ENCODE measurements around the gene RHOB.

The RHOB gene

DNA sequence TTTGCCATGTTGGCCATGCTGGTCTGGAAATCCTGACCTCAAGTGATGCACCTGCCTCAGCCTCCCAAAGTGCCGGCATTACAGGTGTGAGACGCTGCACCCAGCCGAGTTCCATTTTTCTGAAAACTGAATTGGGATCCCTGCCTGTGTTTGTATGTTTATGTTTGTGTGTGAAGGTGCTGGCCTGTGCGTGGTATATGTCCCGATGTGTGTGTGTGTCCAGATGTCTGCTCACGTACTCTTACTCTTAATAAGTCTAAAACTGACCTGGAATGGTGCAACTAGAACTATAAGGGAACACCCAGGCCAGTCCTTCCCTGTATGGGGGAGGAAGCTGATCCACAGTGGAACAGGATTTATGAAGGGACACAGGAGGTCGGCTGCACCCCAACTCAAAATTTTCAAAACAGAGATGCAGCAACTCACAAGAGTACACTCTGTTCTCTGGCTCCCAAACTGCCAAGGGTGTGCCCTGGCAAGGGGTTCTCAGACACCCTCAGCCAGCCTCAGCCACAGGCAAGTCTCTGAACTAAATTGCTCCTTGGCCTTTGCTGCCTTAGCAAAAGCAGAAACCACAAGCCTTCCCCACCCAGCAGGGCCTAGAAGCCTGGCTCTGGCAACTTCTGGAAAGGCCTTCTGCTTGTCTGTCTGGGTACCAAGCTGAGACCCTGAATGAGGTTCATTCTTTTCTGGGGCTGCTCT is 36.5 kb downstream of the RHOB start:
- no peaks in the 10 kb centered on the region for H3K36me3 ChIP-seq
- no peak overlapping the region for H3K4me3 ChIP-seq (ENCODE audit: low read depth in 1 of 2, low read length in 1 of 2)
- H3K27me3 ChIP-seq, result no peaks in the 10 kb centered on the region
- no peaks in the 10 kb centered on the region for H3K4me1 ChIP-seq (ENCODE audit: control insufficient read depth in 1 of 2, insufficient read depth in 1 of 2, low read depth in 1 of 2, low read length in 1 of 2)
- no peaks in the 10 kb centered on the region for H3K9me3 ChIP-seq
- no peak overlapping the region for H3K27ac ChIP-seq
- TF ChIP-seq, protein P1, sequence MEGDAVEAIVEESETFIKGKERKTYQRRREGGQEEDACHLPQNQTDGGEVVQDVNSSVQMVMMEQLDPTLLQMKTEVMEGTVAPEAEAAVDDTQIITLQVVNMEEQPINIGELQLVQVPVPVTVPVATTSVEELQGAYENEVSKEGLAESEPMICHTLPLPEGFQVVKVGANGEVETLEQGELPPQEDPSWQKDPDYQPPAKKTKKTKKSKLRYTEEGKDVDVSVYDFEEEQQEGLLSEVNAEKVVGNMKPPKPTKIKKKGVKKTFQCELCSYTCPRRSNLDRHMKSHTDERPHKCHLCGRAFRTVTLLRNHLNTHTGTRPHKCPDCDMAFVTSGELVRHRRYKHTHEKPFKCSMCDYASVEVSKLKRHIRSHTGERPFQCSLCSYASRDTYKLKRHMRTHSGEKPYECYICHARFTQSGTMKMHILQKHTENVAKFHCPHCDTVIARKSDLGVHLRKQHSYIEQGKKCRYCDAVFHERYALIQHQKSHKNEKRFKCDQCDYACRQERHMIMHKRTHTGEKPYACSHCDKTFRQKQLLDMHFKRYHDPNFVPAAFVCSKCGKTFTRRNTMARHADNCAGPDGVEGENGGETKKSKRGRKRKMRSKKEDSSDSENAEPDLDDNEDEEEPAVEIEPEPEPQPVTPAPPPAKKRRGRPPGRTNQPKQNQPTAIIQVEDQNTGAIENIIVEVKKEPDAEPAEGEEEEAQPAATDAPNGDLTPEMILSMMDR (IDR thresholded peaks at IDR 0.05), result no peak

DNA sequence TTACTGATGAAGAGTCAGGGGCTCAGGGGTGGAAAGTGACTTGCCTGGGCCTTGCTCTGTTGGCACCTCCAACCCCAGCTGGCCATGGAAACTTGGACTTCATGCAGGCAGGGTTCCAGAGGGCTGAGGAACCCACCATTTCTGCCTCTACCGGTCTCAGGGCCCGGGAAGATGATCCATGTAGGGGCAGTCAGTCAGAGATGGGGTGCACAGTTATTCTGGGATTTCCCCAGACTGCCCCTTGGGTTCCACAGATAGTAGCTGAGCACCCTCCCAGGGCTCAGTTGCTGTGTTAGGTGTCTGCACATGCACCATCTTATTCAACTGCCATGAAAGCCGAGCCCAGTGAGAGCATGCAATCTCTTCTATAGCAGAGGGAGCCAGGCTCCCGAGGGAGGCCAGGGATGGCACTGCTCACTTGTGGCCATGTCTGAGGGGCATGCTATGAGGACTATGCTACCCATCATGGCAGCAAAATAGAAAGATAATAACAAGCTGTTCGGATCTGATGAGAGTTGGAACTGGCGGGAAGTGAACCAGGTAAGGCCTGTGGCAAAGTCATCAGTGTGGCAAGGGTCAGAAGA is 37.3 kb downstream of the RHOB start:
- no peak overlapping the region for H3K27ac ChIP-seq
- H3K9me3 ChIP-seq, result no peaks in the 10 kb centered on the region
- H3K27me3 ChIP-seq, result no peaks in the 10 kb centered on the region
- no peaks in the 10 kb centered on the region for H3K36me3 ChIP-seq
- TF ChIP-seq, protein P1 (IDR thresholded peaks at IDR 0.05), result no peak
- no peak overlapping the region for H3K4me3 ChIP-seq (ENCODE audit: low read depth in 1 of 2, low read length in 1 of 2)
- H3K4me1 ChIP-seq (ENCODE audit: control insufficient read depth in 1 of 2, insufficient read depth in 1 of 2, low read depth in 1 of 2, low read length in 1 of 2), result no peaks in the 10 kb centered on the region

DNA sequence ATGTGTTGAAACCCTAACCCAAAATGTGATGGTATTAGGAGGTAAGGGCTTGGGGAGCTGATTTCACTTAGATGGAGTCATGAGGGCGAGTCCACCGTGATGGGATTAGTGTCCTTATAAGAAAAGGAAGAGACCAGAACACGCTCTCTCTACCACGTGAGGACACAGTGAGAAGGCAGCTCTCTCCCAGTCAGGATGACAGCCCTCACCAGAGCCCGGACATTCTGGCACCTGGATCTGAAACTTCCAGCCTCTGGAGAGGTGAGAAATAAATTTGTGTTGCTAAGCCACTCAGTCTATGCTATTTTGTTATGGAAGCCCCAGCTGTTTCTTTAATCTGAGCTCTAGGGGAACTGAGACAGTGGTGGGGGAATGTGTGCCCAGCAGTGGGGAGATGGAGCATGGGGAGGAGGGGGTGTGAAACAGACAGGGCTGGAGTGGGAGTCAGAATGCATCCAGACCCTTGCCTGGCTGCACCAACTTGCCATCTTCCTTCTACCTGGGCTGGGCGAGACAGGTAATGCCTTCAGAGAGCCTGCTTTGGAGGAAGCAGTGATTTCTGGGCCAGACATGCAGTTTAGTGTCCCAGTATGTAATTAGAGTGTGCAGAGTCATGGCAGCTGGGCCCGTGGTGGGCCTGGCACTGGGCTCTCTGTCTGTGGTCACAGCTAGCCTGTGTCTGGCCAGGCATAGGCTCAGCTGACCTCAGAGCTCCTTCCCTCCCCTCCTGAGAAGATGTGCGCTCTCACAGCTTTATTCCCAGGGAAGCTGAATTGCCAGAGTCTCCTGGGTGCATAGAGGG is 38.1 kb downstream of the RHOB start:
- Histone ChIP-seq H3K4me1 (ENCODE audit: control insufficient read depth in 1 of 2, insufficient read depth in 1 of 2, low read depth in 1 of 2, low read length in 1 of 2) (no peaks in the 10 kb centered on the region), H3K9me3 (no peaks in the 10 kb centered on the region), H3K27ac (no peak overlapping the region), H3K36me3 (no peaks in the 10 kb centered on the region), H3K4me3 (ENCODE audit: low read depth in 1 of 2, low read length in 1 of 2) (no peak overlapping the region), H3K27me3 (no peaks in the 10 kb centered on the region)
- TF ChIP-seq, protein P1 (IDR thresholded peaks at IDR 0.05), result no peak

DNA sequence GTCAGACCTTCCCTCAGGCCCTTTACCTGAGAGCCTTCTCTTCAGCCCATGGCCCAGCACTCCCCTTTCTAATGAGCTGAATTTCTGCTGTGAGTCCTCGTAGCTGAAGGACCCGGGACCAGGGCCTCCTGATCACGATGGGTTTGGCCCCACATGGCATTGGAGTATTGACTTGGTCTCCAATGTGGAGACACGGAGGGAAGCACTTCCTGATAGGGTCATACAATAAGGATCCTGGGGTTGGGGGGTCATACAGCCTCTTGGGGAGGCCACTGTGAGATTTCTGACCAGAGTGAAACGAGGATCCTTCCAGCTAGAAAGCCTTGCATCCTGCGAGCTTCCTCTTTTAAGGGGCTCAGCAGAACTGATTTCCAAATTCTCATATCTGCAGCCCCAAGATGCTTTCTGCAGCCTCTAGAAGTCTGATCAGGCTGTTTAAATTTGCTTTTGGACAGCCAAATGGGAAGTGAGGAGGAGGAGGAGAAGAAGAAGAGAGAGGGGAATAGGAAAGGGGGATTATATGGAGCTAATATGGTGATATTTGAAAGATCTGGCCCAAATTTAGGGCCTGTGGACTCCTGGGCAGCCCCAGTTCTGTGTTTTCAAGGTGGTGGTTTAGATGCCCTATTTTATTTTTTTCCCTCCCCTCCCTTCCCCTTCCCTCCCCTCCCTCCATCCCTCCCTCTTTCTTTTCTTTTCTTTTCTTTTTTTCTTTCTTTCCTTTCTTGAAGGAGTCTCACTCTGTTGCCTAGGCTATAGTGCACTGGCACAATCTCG is 38.9 kb downstream of the RHOB start:
- H3K27ac ChIP-seq, result no peak overlapping the region
- TF ChIP-seq, protein P1 (IDR thresholded peaks at IDR 0.05), result no peak

DNA sequence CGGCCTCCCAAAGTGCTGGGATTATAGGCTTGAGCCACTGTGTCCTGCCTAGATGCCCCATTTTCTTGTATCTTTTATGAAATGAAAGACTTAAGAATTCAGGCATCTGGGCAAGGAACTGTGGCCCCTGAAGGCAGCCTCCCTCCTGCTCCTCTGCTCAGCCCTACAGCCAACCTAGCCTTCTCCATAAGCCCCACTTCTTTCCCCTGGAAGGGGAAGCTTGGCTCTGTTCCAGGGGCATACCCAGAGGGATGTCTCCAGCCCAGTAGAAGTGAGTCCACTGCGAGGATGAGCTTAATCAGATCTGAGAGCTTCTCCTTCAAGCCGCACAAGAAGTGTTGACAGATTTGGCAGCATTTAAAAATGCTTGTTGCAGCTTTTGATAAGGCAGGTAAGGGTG is 39.7 kb downstream of the RHOB start:
- H3K9me3 ChIP-seq, result no peaks in the 10 kb centered on the region
- no peaks in the 10 kb centered on the region for H3K27me3 ChIP-seq
- H3K27ac ChIP-seq, result no peak overlapping the region
- no peaks in the 10 kb centered on the region for H3K36me3 ChIP-seq
- TF ChIP-seq, protein P1 (IDR thresholded peaks at IDR 0.05), result no peak
- no peaks in the 10 kb centered on the region for H3K4me1 ChIP-seq (ENCODE audit: control insufficient read depth in 1 of 2, insufficient read depth in 1 of 2, low read depth in 1 of 2, low read length in 1 of 2)
- no peak overlapping the region for H3K4me3 ChIP-seq (ENCODE audit: low read depth in 1 of 2, low read length in 1 of 2)

More for the DNA sequence above, 38.9 kb downstream of the RHOB start:
- Histone ChIP-seq H3K36me3 (no peaks in the 10 kb centered on the region), H3K4me3 (ENCODE audit: low read depth in 1 of 2, low read length in 1 of 2) (no peak overlapping the region), H3K27me3 (no peaks in the 10 kb centered on the region), H3K9me3 (no peaks in the 10 kb centered on the region), H3K4me1 (ENCODE audit: control insufficient read depth in 1 of 2, insufficient read depth in 1 of 2, low read depth in 1 of 2, low read length in 1 of 2) (no peaks in the 10 kb centered on the region)

Measured in neutrophil (primary cell).